Ascending aorta (tissue), 2 donors: ENCODE data around the gene TMC6. TPM values are rescaled to one million over a fixed set of nuclear protein-coding genes. Genes with fewer than 3 reads are reported as not detected.
"Not testable (repeated sequence)": the region's sequence is repeated elsewhere in the genome, so short reads cannot be mapped to it uniquely, and the experiment has no call there.

ENCODE experiments used
- DNase-seq, 2 donors: peaks; one replicate each; pipeline ENCODE4 v3.0.0-alpha.2; 2019; ENCODE audit warnings: low spot score in 2 of 2
- H3K27ac ChIP-seq, 2 donors: fragments of 200-600 bp; sonication (generic); one replicate each; pipeline ENCODE4 v1.5.1; 2016 to 2017; ENCODE audit warnings: mild to moderate bottlenecking in 1 of 2
- H3K27me3 ChIP-seq: fragments of 200-600 bp; sonication (generic); one replicate; pipeline ENCODE4 v1.5.1; 2017
- H3K36me3 ChIP-seq, 2 donors: fragments of 200-600 bp; sonication (generic); one replicate each; pipeline ENCODE4 v1.5.1; 2016
- H3K4me1 ChIP-seq, 2 donors: fragments of 200-600 bp; sonication (generic); one replicate each; pipeline ENCODE4 v1.5.1; 2016 to 2017; ENCODE audit warnings: mild to moderate bottlenecking in 1 of 2
- H3K4me3 ChIP-seq, 2 donors: fragments of 200-600 bp; sonication (generic); one replicate each; pipeline ENCODE4 v1.5.1; 2016 to 2017; ENCODE audit warnings: mild to moderate bottlenecking in 1 of 2
- H3K9me3 ChIP-seq, 2 donors: fragments of 200-600 bp; sonication (generic); one replicate each; pipeline ENCODE4 v1.5.1; 2016
- intact Hi-C: fragments of 100-400 bp; cut with DNase I; formaldehyde crosslinking; loops from one replicate; pipeline ENCODE4 v1.15.1; 2023
- total RNA-seq: library from RNA; depleted of rRNA; stranded (reverse); fragments of >200 nt; gene quantifications from one replicate; pipeline ENCODE4 v1.1.0, GENCODE V29; 2016
- TF ChIP-seq, protein P1 (sequence below), 3 experiments: fragments of 200-600 bp in 2 of 3; fragments of 450-650 bp in 1 of 3; sonication (generic) in 2 of 3; IDR thresholded peaks; one replicate each; pipeline ENCODE4 v1.5.1; 2016 to 2019; ENCODE audit warnings: antibody characterized with exemption in 3 of 3, mild to moderate bottlenecking in 1 of 3, moderate library complexity in 1 of 3

Gene TMC6
- total RNA-seq, 1 donor from 2014 or later: 173 TPM

DNA sequence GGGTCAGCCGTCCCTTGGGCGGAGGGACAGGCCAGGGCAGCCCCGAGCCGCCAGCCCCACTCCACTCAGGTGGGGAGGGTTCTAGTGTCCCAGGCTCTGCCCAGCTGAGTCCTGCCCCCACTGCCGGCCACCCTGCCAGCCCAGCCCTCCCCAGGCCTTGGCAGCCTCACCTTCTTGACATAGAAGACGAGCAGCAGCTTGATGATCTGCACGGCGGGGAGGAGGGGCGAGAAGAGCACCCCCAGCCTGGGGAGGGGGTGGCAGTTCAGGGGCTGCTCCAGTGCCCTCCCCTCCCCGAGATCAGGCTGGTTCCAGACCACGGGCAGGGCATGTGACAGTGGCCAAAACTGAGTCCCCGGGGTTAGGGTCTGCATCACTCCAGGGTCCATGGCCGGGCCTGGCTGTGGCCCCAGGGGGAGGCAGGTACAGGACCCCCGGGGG is 9.7 kb downstream of the TMC6 start:
- H3K4me3 ChIP-seq: no peak overlapping the region
- intact Hi-C loops: no loop called here
- TF ChIP-seq, protein P1, sequence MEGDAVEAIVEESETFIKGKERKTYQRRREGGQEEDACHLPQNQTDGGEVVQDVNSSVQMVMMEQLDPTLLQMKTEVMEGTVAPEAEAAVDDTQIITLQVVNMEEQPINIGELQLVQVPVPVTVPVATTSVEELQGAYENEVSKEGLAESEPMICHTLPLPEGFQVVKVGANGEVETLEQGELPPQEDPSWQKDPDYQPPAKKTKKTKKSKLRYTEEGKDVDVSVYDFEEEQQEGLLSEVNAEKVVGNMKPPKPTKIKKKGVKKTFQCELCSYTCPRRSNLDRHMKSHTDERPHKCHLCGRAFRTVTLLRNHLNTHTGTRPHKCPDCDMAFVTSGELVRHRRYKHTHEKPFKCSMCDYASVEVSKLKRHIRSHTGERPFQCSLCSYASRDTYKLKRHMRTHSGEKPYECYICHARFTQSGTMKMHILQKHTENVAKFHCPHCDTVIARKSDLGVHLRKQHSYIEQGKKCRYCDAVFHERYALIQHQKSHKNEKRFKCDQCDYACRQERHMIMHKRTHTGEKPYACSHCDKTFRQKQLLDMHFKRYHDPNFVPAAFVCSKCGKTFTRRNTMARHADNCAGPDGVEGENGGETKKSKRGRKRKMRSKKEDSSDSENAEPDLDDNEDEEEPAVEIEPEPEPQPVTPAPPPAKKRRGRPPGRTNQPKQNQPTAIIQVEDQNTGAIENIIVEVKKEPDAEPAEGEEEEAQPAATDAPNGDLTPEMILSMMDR (IDR thresholded peaks at IDR 0.05): no peak
- DNase-seq: no peak
- no peak overlapping the region for H3K27ac ChIP-seq
- no peaks in the 10 kb centered on the region for H3K36me3 ChIP-seq
- no peaks in the 10 kb centered on the region for H3K27me3 ChIP-seq
- H3K9me3 ChIP-seq: no peaks in the 10 kb centered on the region
- no peaks in the 10 kb centered on the region for H3K4me1 ChIP-seq

DNA sequence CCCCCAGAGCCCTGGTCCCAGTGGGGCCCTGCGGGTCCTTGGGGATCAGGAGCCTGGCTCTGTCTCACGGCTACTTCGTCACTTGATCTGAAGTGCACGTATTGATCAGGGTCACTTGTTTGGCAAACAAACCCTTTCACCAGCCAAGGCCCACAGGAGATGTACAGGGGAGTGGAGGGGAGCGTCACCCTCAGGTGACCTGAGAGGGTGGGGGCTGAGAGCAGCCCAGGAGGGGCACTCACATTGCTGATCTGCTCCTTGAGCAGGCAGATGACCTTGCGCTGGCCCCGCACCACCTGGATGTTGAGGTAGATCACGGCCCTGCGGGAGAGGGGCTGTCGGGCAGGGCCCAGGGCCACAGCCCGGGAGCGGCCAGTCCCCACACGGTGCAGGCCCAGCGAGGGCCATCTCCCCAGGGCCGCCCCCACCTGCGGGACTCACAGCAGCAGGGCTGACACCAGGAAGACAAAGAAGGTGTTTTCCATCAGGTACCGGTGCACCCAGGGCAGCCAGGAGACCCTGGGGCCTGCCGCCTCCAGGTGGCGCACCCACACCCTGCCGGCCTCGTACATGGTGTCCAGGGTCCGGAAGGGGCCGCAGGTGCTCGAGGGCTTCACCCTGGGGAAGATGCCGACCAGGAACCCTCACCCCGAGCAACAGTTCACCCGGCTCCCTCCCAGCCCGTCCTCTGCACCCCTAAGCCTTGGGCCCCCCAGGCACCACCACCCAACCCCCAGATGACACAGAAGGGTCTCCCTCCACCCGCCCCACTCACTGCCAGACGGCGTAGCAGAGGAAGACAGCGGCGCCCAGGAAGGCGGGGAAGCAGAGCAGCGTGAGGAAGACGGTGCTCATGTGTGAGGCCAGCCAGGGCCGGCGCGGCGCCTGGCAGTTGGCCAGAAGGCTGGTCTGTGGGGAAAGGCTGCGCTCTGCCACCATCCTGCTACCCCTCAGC is 11.3 kb downstream of the TMC6 start:
- no peaks in the 10 kb centered on the region for H3K9me3 ChIP-seq
- TF ChIP-seq, protein P1 (IDR thresholded peaks at IDR 0.05): peak in 1 of 3 experiments; percentile 19
- H3K27me3 ChIP-seq: no peaks in the 10 kb centered on the region
- intact Hi-C loops: no loop called here
- H3K36me3 ChIP-seq: no peaks in the 10 kb centered on the region
- H3K4me1 ChIP-seq: peaks cover 0 to 4% of the 10 kb centered on the region in 2 donors
- DNase-seq: no peak
- H3K27ac ChIP-seq: no peak overlapping the region
- H3K4me3 ChIP-seq: no peak overlapping the region

DNA sequence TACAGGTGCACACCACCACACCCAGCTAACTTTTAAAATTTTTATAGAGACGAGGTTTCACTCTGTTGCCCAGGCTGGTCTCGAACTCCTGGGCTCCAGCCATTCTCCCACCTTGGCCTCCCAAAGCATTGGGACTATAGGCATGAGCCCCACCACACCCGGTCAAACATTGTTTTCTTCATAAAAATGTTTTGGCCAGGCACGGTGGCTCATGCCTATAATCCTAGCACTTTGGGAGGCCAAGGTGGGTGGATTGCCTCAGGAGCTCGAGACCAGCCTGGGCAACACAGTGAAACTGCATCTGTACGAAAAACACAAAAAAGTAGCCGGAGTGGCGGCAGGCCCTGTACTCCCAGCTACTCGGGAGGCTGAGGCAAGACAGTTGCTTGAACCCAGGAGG is 12.1 kb downstream of the TMC6 start:
- intact Hi-C loops: no loop called here
- Histone ChIP-seq H3K27me3 (no peaks in the 10 kb centered on the region), H3K27ac (no peak overlapping the region)

DNA sequence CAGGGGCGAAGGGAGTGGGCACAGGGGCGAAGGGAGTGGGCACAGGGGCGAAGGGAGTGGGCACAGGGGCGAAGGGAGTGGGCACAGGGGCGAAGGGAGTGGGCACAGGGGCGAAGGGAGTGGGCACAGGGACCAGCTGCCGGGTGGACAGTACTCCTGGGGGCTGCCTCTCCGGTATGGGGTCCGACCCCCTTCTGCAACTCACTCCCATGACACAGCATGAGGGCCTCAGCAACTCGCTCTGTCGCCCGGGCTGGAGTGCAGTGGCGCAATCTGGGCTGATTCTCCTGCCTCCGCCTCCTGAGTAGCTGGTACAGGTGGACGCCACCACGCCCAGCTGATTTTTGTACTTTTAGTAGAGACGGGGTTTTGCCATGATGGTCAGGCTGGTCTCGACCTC is 12.8 kb downstream of the TMC6 start:
- H3K36me3 ChIP-seq, DNase-seq, intact Hi-C loops: not testable (repeated sequence)

More for the DNA sequence above, 12.1 kb downstream of the TMC6 start:
- Histone ChIP-seq H3K36me3 (peaks cover 0 to 2% of the 10 kb centered on the region in 2 donors), H3K4me1 (peaks cover 0 to 4% of the 10 kb centered on the region in 2 donors), H3K4me3 (no peak overlapping the region), H3K9me3 (no peaks in the 10 kb centered on the region)
- no peak for DNase-seq
- TF ChIP-seq, protein P1 (IDR thresholded peaks at IDR 0.05): no peak

DNA sequence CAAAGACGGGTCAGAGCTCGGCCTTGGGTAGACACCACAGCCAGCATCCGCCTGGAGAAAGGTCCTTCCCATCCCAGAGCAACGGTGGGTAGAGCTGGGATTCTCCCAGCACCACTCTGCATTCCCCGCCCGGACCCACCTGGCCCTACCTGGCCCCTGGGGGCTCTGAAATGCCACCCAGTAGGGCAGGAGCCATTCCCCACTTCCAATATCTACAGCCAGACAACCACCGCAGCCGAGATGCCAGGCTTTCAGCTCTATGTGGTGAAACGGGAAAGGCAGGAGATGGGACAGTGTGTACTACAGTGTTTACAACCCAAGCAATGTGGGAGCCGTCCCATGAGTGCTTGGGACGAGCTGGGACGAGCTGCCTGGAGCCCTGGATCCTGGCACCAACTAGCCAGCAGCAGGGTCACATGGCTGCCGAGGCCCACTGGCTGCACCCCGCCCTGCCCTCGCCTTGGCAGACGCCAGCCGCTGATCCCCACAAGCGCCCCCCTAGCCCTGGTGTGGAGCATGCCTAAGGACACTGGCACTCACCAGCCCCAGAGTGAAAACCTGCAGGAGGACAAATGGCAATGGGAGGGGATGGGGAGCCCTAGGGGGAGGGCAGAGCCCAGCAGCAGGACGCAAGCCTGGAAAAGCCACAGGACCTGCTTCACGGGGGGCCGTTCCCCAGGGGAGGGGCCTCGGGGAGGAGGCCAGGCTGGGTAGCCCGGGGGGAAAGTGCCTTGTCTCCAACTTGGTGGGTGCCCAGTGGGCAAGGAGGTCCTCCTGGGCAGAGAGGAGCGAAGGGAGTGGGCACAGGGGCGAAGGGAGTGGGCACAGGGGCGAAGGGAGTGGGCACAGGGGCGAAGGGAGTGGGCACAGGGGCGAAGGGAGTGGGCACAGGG is 13.5 kb downstream of the TMC6 start:
- H3K27ac ChIP-seq: no peak overlapping the region
- no peaks in the 10 kb centered on the region for H3K27me3 ChIP-seq
- H3K9me3 ChIP-seq: no peaks in the 10 kb centered on the region
- DNase-seq: no peak
- intact Hi-C loops: no loop called here
- peaks cover 0 to 2% of the 10 kb centered on the region in 2 donors for H3K36me3 ChIP-seq
- TF ChIP-seq, protein P1 (IDR thresholded peaks at IDR 0.05): no peak
- peaks cover 0 to 4% of the 10 kb centered on the region in 2 donors for H3K4me1 ChIP-seq
- H3K4me3 ChIP-seq: no peak overlapping the region

More for the DNA sequence above, 12.8 kb downstream of the TMC6 start:
- H3K9me3 ChIP-seq, H3K27me3 ChIP-seq, H3K27ac ChIP-seq, H3K4me1 ChIP-seq, H3K4me3 ChIP-seq: not testable (repeated sequence)
